ENCODE data around the gene PPP4R1. TPM values are rescaled to one million over a fixed set of nuclear protein-coding genes. Genes with fewer than 3 reads are reported as not detected.
A peak's percentile ranks its signal among the peaks of the same experiment; 100 is the strongest.

The PPP4R1 gene
- polyA plus RNA-seq, 3 donors from 2014 or later = 12.0 to 17.0 (median 14.3) TPM

GRCh38 chr18:9520666-9521065, 93.7 kb downstream of the PPP4R1 start:
- H3K27me3 Mint-ChIP-seq (ENCODE audit: low read depth in 3 of 3) = no peaks in the 10 kb centered on the region
- peaks cover 8 to 30% (median 14%) of the 10 kb centered on the region in 3 donors for H3K36me3 Mint-ChIP-seq
- DNase-seq = no peak
- H3K27ac Mint-ChIP-seq = no peak overlapping the region
- H3K9me3 Mint-ChIP-seq = no peaks in the 10 kb centered on the region
- peaks cover 2 to 15% of the 10 kb centered on the region in 2 donors for H3K4me1 Mint-ChIP-seq
- no peak overlapping the region for H3K4me3 Mint-ChIP-seq

- no peak overlapping the region for H3K4me3 Mint-ChIP-seq
- H3K4me1 Mint-ChIP-seq = peaks cover 2 to 15% of the 10 kb centered on the region in 2 donors
- no peak for DNase-seq
- peaks cover 4 to 23% (median 7%) of the 10 kb centered on the region in 3 donors for H3K36me3 Mint-ChIP-seq
- H3K27me3 Mint-ChIP-seq (ENCODE audit: low read depth in 3 of 3) = no peaks in the 10 kb centered on the region
- no peaks in the 10 kb centered on the region for H3K9me3 Mint-ChIP-seq
- no peak overlapping the region for H3K27ac Mint-ChIP-seq
Measured at GRCh38 chr18:9519399-9519798, 95.0 kb downstream of the PPP4R1 start.

GRCh38 chr18:9517869-9518268, 96.5 kb downstream of the PPP4R1 start:
- DNase-seq = no peak
- H3K27ac Mint-ChIP-seq = no peak overlapping the region
- H3K36me3 Mint-ChIP-seq = peaks cover 3 to 18% (median 4%) of the 10 kb centered on the region in 3 donors
- H3K4me3 Mint-ChIP-seq = no peak overlapping the region
- H3K9me3 Mint-ChIP-seq = no peaks in the 10 kb centered on the region
- peaks cover 2 to 15% of the 10 kb centered on the region in 2 donors for H3K4me1 Mint-ChIP-seq
- H3K27me3 Mint-ChIP-seq (ENCODE audit: low read depth in 3 of 3) = no peaks in the 10 kb centered on the region

GRCh38 chr18:9516437-9517064, 97.8 kb downstream of the PPP4R1 start:
- no peak overlapping the region for H3K27ac Mint-ChIP-seq
- no peaks in the 10 kb centered on the region for H3K27me3 Mint-ChIP-seq (ENCODE audit: low read depth in 3 of 3)
- H3K4me1 Mint-ChIP-seq = peaks cover 3 to 15% of the 10 kb centered on the region in 2 donors
- no peaks in the 10 kb centered on the region for H3K9me3 Mint-ChIP-seq
- peaks cover 0 to 12% (median 0%) of the 10 kb centered on the region in 3 donors for H3K36me3 Mint-ChIP-seq
- DNase-seq = peak; percentile 29 to 51 (median 42)
- H3K4me3 Mint-ChIP-seq = no peak overlapping the region

- no peaks in the 10 kb centered on the region for H3K9me3 Mint-ChIP-seq
- peaks cover 0 to 12% (median 0%) of the 10 kb centered on the region in 3 donors for H3K36me3 Mint-ChIP-seq
- H3K4me1 Mint-ChIP-seq = peaks cover 1 to 14% of the 10 kb centered on the region in 2 donors
- no peak overlapping the region for H3K4me3 Mint-ChIP-seq
- no peak for DNase-seq
- no peak overlapping the region for H3K27ac Mint-ChIP-seq
- no peaks in the 10 kb centered on the region for H3K27me3 Mint-ChIP-seq (ENCODE audit: low read depth in 3 of 3)
Measured at GRCh38 chr18:9513971-9514512, 100.3 kb downstream of the PPP4R1 start.

GRCh38 chr18:9508446-9509025, 105.8 kb downstream of the PPP4R1 start:
- DNase-seq = no peak
- no peaks in the 10 kb centered on the region for H3K27me3 Mint-ChIP-seq (ENCODE audit: low read depth in 3 of 3)
- peaks cover 0 to 2% (median under 1%) of the 10 kb centered on the region in 6 donors for H3K9me3 Mint-ChIP-seq
- no peak overlapping the region for H3K4me3 Mint-ChIP-seq
- H3K4me1 Mint-ChIP-seq = peaks cover 27 to 58% of the 10 kb centered on the region in 2 donors
- H3K27ac Mint-ChIP-seq = peak overlapping the region in 1 of 6 donors; percentile 58
- H3K36me3 Mint-ChIP-seq = peaks cover 0 to 6% (median under 1%) of the 10 kb centered on the region in 3 donors

GRCh38 chr18:9507565-9508088, 106.7 kb downstream of the PPP4R1 start:
- Mint-ChIP-seq H3K36me3 (peaks cover 6 to 11% (median 9%) of the 10 kb centered on the region in 3 donors), H3K9me3 (peaks cover 1 to 10% (median 6%) of the 10 kb centered on the region in 6 donors), H3K4me3 (no peak overlapping the region), H3K27me3 (ENCODE audit: low read depth in 3 of 3) (no peaks in the 10 kb centered on the region), H3K27ac (peak overlapping the region in 1 of 6 donors; percentile 16), H3K4me1 (peaks cover 29 to 64% of the 10 kb centered on the region in 2 donors)
- DNase-seq = no peak

- H3K4me1 Mint-ChIP-seq = peaks cover 28 to 63% of the 10 kb centered on the region in 2 donors
- no peak overlapping the region for H3K4me3 Mint-ChIP-seq
- H3K36me3 Mint-ChIP-seq = peaks cover 10 to 16% (median 16%) of the 10 kb centered on the region in 3 donors
- no peak for DNase-seq
- H3K27me3 Mint-ChIP-seq (ENCODE audit: low read depth in 3 of 3) = no peaks in the 10 kb centered on the region
- peaks cover 5 to 16% (median 6%) of the 10 kb centered on the region in 6 donors for H3K9me3 Mint-ChIP-seq
- peak overlapping the region in 2 of 6 donors; percentile 2 to 7 for H3K27ac Mint-ChIP-seq
Measured at GRCh38 chr18:9506046-9506792, 108.1 kb downstream of the PPP4R1 start.

Other genes with a start within 250 kb of the PPP4R1 start
- 10 to 100 TPM; 47.8 to 71.2 (median 50.1) TPM for gene RALBP1, start 139.0 kb downstream of the PPP4R1 start, polyA plus RNA-seq
- 10 to 100 TPM in 2 of 3 donors, 1 to 10 TPM in 1; 5.3 to 28.0 (median 19.3) TPM for gene RAB31, start 93.7 kb upstream of the PPP4R1 start, polyA plus RNA-seq

All from immature natural killer cell (primary cell).